HCT116 (cell line): ENCODE results near the gene YBX1. TPM values are rescaled to one million over a fixed set of nuclear protein-coding genes. Genes with fewer than 3 reads are reported as not detected.

Experiments used
- total RNA-seq: library from RNA; stranded (reverse); gene quantifications from one replicate; pipeline ENCODE4 v1.2.1, GENCODE V29; 2021; ENCODE audit not compliant: unreplicated experiment

The YBX1 gene
- total RNA-seq, 1 experiment from 2014 or later, result 1,009 TPM

Other genes starting within 250 kb of the YBX1 start
- 0.25 TPM for gene ZMYND12, start 226.4 kb upstream of the YBX1 start, total RNA-seq
- 53.2 TPM for gene PPCS, start 225.9 kb upstream of the YBX1 start, total RNA-seq
- gene CCDC30, start 219.1 kb upstream of the YBX1 start, total RNA-seq, result 2.0 TPM
- gene PPIH, start 24.0 kb upstream of the YBX1 start, total RNA-seq, result 100 TPM
- gene CLDN19, start 57.8 kb downstream of the YBX1 start, total RNA-seq, result not detected
- gene P3H1, start 84.6 kb downstream of the YBX1 start, total RNA-seq, result 32.9 TPM
- 5.8 TPM for gene C1orf50, start 84.8 kb downstream of the YBX1 start, total RNA-seq
- gene TMEM269, start 102.6 kb downstream of the YBX1 start, total RNA-seq, result 0.34 TPM
- gene ERMAP, start 134.7 kb downstream of the YBX1 start, total RNA-seq, result 5.4 TPM
- gene SVBP, start 135.0 kb downstream of the YBX1 start, total RNA-seq, result 14.4 TPM
- 11.1 TPM for gene ZNF691, start 164.2 kb downstream of the YBX1 start, total RNA-seq